NT2/D1 (cell line): ENCODE measurements around the gene CEP104.

Source experiments
- DNase-seq: peaks from one replicate; pipeline ENCODE4 v3.0.0-alpha.2; 2011; ENCODE audit warnings: low read depth, low spot score
- H3K27me3 ChIP-seq: 2 replicates; pipeline ENCODE4 v1.6.0; 2011; ENCODE audit warnings: mild to moderate bottlenecking; ENCODE audit not compliant: insufficient read length, insufficient read depth
- H3K36me3 ChIP-seq: 2 replicates; pipeline ENCODE4 v1.6.1; 2011; ENCODE audit warnings: mild to moderate bottlenecking, low read length, mixed read lengths; ENCODE audit not compliant: insufficient read depth, insufficient read length
- H3K4me1 ChIP-seq: 2 replicates; pipeline ENCODE4 v1.5.1; 2011; ENCODE audit not compliant: insufficient read depth, insufficient read length
- H3K4me3 ChIP-seq: 2 replicates; pipeline ENCODE4 v1.5.1; 2011; ENCODE audit warnings: low read depth; ENCODE audit not compliant: insufficient read length
- H3K9ac ChIP-seq: 2 replicates; pipeline ENCODE4 v1.6.0; 2011; ENCODE audit warnings: low read depth; ENCODE audit not compliant: insufficient read length
- H3K9me3 ChIP-seq: 2 replicates; pipeline ENCODE4 v1.5.1; 2011; ENCODE audit warnings: mild to moderate bottlenecking, low read length; ENCODE audit not compliant: insufficient read depth
- SUZ12 ChIP-seq: IDR thresholded peaks from 2 replicates; pipeline ENCODE4 v1.6.1; 2011; ENCODE audit not compliant: insufficient read length, insufficient read depth; ENCODE audit errors: extremely low read depth
- YY1 ChIP-seq: IDR thresholded peaks from 2 replicates; pipeline ENCODE4 v1.6.1; 2011; ENCODE audit not compliant: insufficient read length, insufficient read depth
- ZNF274 ChIP-seq: IDR thresholded peaks from 2 replicates; pipeline ENCODE4 v1.6.1; 2011; ENCODE audit warnings: mild to moderate bottlenecking, low read depth, low read length

CEP104 gene

GRCh38 chr1:3824650-3825049, 32.4 kb downstream of the CEP104 start:
- Histone ChIP-seq H3K36me3 (peaks cover 87% of the 10 kb centered on the region), H3K4me3 (no peak overlapping the region), H3K27me3 (no peaks in the 10 kb centered on the region), H3K4me1 (peaks cover 2% of the 10 kb centered on the region), H3K9ac (no peak overlapping the region), H3K9me3 (no peaks in the 10 kb centered on the region)
- DNase-seq: no peak
- TF ChIP-seq ZNF274: no peak
- TF ChIP-seq YY1: no peak
- no peak for TF ChIP-seq SUZ12

GRCh38 chr1:3822421-3822820, 34.6 kb downstream of the CEP104 start:
- Histone ChIP-seq H3K9me3 (no peaks in the 10 kb centered on the region), H3K9ac (no peak overlapping the region), H3K4me1 (peaks cover 2% of the 10 kb centered on the region), H3K36me3 (peaks cover 69% of the 10 kb centered on the region), H3K4me3 (no peak overlapping the region), H3K27me3 (no peaks in the 10 kb centered on the region)
- DNase-seq: no peak
- TF ChIP-seq SUZ12: no peak
- no peak for TF ChIP-seq ZNF274
- TF ChIP-seq YY1: no peak

GRCh38 chr1:3821908-3822307, 35.1 kb downstream of the CEP104 start:
- H3K36me3 ChIP-seq: peaks cover 64% of the 10 kb centered on the region

GRCh38 chr1:3821447-3821846, 35.6 kb downstream of the CEP104 start:
- Histone ChIP-seq H3K4me1 (peaks cover 2% of the 10 kb centered on the region), H3K27me3 (no peaks in the 10 kb centered on the region), H3K9ac (no peak overlapping the region), H3K9me3 (no peaks in the 10 kb centered on the region), H3K36me3 (peaks cover 61% of the 10 kb centered on the region), H3K4me3 (no peak overlapping the region)
- no peak for TF ChIP-seq YY1
- no peak for TF ChIP-seq ZNF274
- no peak for TF ChIP-seq SUZ12
- no peak for DNase-seq

More at GRCh38 chr1:3821908-3822307, 35.1 kb downstream of the CEP104 start:
- Histone ChIP-seq H3K4me1 (peaks cover 2% of the 10 kb centered on the region), H3K4me3 (no peak overlapping the region), H3K27me3 (no peaks in the 10 kb centered on the region), H3K9ac (no peak overlapping the region), H3K9me3 (no peaks in the 10 kb centered on the region)
- DNase-seq: no peak
- TF ChIP-seq YY1: no peak
- TF ChIP-seq SUZ12: no peak
- no peak for TF ChIP-seq ZNF274

DNA sequence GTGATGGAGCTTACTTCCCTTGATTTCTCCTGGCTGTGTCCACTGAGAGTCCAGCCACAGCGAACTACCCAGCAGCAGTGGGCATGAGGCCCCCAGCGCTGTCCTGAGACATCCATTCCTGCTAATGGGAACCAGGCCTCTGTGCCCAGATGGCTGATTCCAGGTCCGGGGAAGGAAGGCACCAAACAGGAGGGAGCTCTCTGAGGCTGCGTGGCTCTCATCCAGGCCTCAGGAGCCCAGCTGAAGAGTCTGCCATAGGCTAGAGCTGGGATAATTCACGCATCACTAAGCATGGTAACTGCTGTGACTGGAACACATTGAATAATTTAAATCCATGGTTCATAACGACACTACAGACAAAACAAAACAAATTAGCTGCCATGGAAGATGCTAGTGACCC, 36.0 kb downstream of the CEP104 start:
- DNase-seq: no peak
- no peak overlapping the region for H3K9ac ChIP-seq
- peaks cover 62% of the 10 kb centered on the region for H3K36me3 ChIP-seq
- H3K9me3 ChIP-seq: no peaks in the 10 kb centered on the region
- no peak for TF ChIP-seq YY1
- peaks cover 2% of the 10 kb centered on the region for H3K4me1 ChIP-seq
- no peak overlapping the region for H3K4me3 ChIP-seq
- no peaks in the 10 kb centered on the region for H3K27me3 ChIP-seq

- no peak overlapping the region for H3K9ac ChIP-seq
- no peaks in the 10 kb centered on the region for H3K27me3 ChIP-seq
- no peak for DNase-seq
- peaks cover 2% of the 10 kb centered on the region for H3K4me1 ChIP-seq
- H3K4me3 ChIP-seq: no peak overlapping the region
- H3K36me3 ChIP-seq: peaks cover 59% of the 10 kb centered on the region
- TF ChIP-seq SUZ12 (no peak), YY1 (no peak), ZNF274 (no peak)
- no peaks in the 10 kb centered on the region for H3K9me3 ChIP-seq
These were observed 36.7 kb downstream of the CEP104 start for GRCh38 chr1:3820316-3820715.

DNA sequence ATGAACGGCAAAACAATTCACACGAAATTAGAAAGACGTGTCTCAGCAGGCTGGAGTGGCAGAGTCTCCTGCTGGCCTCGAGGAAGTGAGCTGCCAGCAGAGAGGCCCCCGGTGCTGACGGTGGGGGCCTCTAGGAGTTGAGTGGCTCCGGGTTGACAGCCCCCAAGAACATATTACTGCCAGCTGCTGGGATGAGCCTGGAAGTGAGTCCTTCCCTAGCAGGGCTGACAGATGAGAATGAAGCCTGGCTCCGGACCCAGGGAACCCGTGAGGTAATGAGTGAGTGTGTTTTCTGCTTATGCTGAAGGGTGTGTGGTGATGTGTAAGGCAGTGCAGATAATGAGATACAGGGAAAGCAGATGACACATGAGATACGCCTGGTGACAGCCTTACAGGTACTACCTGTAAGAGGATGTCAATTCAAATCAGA, 37.2 kb downstream of the CEP104 start:
- H3K4me1 ChIP-seq: peaks cover 2% of the 10 kb centered on the region
- peaks cover 60% of the 10 kb centered on the region for H3K36me3 ChIP-seq
- DNase-seq: no peak
- H3K9ac ChIP-seq: no peak overlapping the region
- no peak overlapping the region for H3K4me3 ChIP-seq
- no peaks in the 10 kb centered on the region for H3K9me3 ChIP-seq
- TF ChIP-seq ZNF274 (no peak), SUZ12 (no peak), YY1 (no peak)
- no peaks in the 10 kb centered on the region for H3K27me3 ChIP-seq

- no peak for DNase-seq
- Histone ChIP-seq H3K4me3 (no peak overlapping the region), H3K4me1 (no peaks in the 10 kb centered on the region), H3K27me3 (no peaks in the 10 kb centered on the region), H3K9me3 (no peaks in the 10 kb centered on the region), H3K36me3 (peaks cover 55% of the 10 kb centered on the region), H3K9ac (no peak overlapping the region)
- TF ChIP-seq SUZ12 (no peak), ZNF274 (no peak), YY1 (no peak)
These were observed 39.0 kb downstream of the CEP104 start for GRCh38 chr1:3817821-3818597.
